Left lung (tissue), 10 donors: Measurements from ENCODE around the gene LIF. TPM values are rescaled to one million over a fixed set of nuclear protein-coding genes. Genes with fewer than 3 reads are reported as not detected.

ENCODE experiments used
- ATAC-seq: fragments of 200-7000 bp; cut with Tn5 transposase; one replicate; pipeline ENCODE4 v1.9.1; 2020; ENCODE audit warnings: moderate library complexity
- DNase-seq, 4 donors: peaks; one replicate each; pipeline ENCODE4 v3.0.0-alpha.2; 2013 to 2020
- H3K27ac ChIP-seq, 2 donors: fragments of 200-600 bp; sonication (generic) in 1 of 2; one replicate each; pipeline versions ENCODE4 v1.5.0 to v1.8.0; 2020 to 2021
- H3K27me3 ChIP-seq, 2 donors: fragments of 200-600 bp; sonication (generic) in 1 of 2; one replicate each; pipeline versions ENCODE4 v1.5.0 to v1.8.0; 2020 to 2021
- H3K36me3 ChIP-seq, 2 donors: fragments of 200-600 bp; sonication (generic) in 1 of 2; one replicate each; pipeline versions ENCODE4 v1.5.0 to v1.8.0; 2020 to 2021
- H3K4me1 ChIP-seq, 2 donors: fragments of 200-600 bp; one replicate each; pipeline ENCODE4 v1.8.0; 2021
- H3K4me3 ChIP-seq, 2 donors: fragments of 200-600 bp; sonication (generic) in 1 of 2; one replicate each; pipeline versions ENCODE4 v1.5.0 to v1.8.0; 2020 to 2021; ENCODE audit warnings: mild to moderate bottlenecking in 1 of 2
- H3K9me3 ChIP-seq, 2 donors: fragments of 200-600 bp; sonication (generic) in 1 of 2; one replicate each; pipeline versions ENCODE4 v1.5.0 to v1.8.0; 2020 to 2021
- intact Hi-C, 2 donors: fragments of 100-400 bp; cut with DNase I; formaldehyde crosslinking; loops; one replicate each; pipeline versions ENCODE4 v1.11.2 to v1.14.2; 2022
- polyA plus RNA-seq, 6 donors: library from polyadenylated mRNA; unstranded; fragments of 120-200 nt; gene quantifications; one replicate each; pipeline ENCODE4 v1.2.1, GENCODE V29; 2013; ENCODE audit not compliant: insufficient read length in 6 of 6
- total RNA-seq, 2 donors: library from RNA; stranded (reverse); fragmentation: NEBNext Ultra II Directional; extraction: Animal tissue kit (Norgen Biotek cat#: 25700); gene quantifications; one replicate each; pipeline ENCODE4 v1.2.1, GENCODE V29; 2021
- TF ChIP-seq, protein P1 (sequence below), 2 donors: fragments of 200-600 bp; sonication (generic) in 1 of 2; IDR thresholded peaks; one replicate each; pipeline versions ENCODE4 v1.5.0 to v1.8.0; 2021; ENCODE audit warnings: antibody characterized with exemption in 2 of 2
- donor health status: DM: no; HTN: yes; CAD: no.
- donor health status: DM: no; HTN: no; CAD: no.

LIF gene
- total and polyA plus RNA-seq, 8 donors: 1.4 to 10.7 (median 2.5) TPM

- ATAC-seq: no peak
- Histone ChIP-seq H3K36me3 (no peaks in the 10 kb centered on the region), H3K4me3 (no peak overlapping the region), H3K27ac (no peak overlapping the region), H3K4me1 (peaks cover 26 to 58% of the 10 kb centered on the region in 2 donors), H3K27me3 (no peaks in the 10 kb centered on the region), H3K9me3 (no peaks in the 10 kb centered on the region)
- intact Hi-C loops: no loop called here
- DNase-seq: no peak
- TF ChIP-seq, protein P1, sequence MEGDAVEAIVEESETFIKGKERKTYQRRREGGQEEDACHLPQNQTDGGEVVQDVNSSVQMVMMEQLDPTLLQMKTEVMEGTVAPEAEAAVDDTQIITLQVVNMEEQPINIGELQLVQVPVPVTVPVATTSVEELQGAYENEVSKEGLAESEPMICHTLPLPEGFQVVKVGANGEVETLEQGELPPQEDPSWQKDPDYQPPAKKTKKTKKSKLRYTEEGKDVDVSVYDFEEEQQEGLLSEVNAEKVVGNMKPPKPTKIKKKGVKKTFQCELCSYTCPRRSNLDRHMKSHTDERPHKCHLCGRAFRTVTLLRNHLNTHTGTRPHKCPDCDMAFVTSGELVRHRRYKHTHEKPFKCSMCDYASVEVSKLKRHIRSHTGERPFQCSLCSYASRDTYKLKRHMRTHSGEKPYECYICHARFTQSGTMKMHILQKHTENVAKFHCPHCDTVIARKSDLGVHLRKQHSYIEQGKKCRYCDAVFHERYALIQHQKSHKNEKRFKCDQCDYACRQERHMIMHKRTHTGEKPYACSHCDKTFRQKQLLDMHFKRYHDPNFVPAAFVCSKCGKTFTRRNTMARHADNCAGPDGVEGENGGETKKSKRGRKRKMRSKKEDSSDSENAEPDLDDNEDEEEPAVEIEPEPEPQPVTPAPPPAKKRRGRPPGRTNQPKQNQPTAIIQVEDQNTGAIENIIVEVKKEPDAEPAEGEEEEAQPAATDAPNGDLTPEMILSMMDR (IDR thresholded peaks at IDR 0.05): no peak
Observed at GRCh38 chr22:30198152-30198825, 48.3 kb downstream of the LIF start.

- ATAC-seq (no peak), DNase-seq (no peak)
- Histone ChIP-seq H3K27ac (peak overlapping the region; percentile 90), H3K4me3 (no peak overlapping the region), H3K27me3 (no peaks in the 10 kb centered on the region), H3K9me3 (no peaks in the 10 kb centered on the region), H3K36me3 (no peaks in the 10 kb centered on the region), H3K4me1 (peaks cover 20 to 67% of the 10 kb centered on the region in 2 donors)
- intact Hi-C loops: no loop called here
- TF ChIP-seq, protein P1 (IDR thresholded peaks at IDR 0.05): no peak
Observed at GRCh38 chr22:30197389-30197788, 49.2 kb downstream of the LIF start.

- Histone ChIP-seq H3K4me1 (peaks cover 20 to 69% of the 10 kb centered on the region in 2 donors), H3K27me3 (no peaks in the 10 kb centered on the region), H3K9me3 (no peaks in the 10 kb centered on the region), H3K36me3 (no peaks in the 10 kb centered on the region), H3K27ac (peak overlapping the region; percentile 90), H3K4me3 (no peak overlapping the region)
- DNase-seq (no peak), ATAC-seq (no peak)
- TF ChIP-seq, protein P1 (IDR thresholded peaks at IDR 0.05): no peak
- intact Hi-C loops: no loop called here
Observed at GRCh38 chr22:30196880-30197336, 49.7 kb downstream of the LIF start.

- Histone ChIP-seq H3K27ac (peak overlapping the region; percentile 90), H3K9me3 (no peaks in the 10 kb centered on the region), H3K4me1 (peaks cover 20 to 69% of the 10 kb centered on the region in 2 donors), H3K27me3 (no peaks in the 10 kb centered on the region), H3K4me3 (no peak overlapping the region), H3K36me3 (no peaks in the 10 kb centered on the region)
- DNase-seq (peak; percentile 77 to 92 (median 88)), ATAC-seq (peak; percentile 87)
- TF ChIP-seq, protein P1 (IDR thresholded peaks at IDR 0.05): no peak
- intact Hi-C loops: no loop called here
Observed at GRCh38 chr22:30196141-30196879, 50.2 kb downstream of the LIF start.
